ENCODE measurements around the gene KRT75. TPM values are rescaled to one million over a fixed set of nuclear protein-coding genes. Genes with fewer than 3 reads are reported as not detected.

KRT75 gene
- polyA plus RNA-seq, 2 of the 4 experiments (the other 2 are of a cell fraction), result not detected

- Histone ChIP-seq H3K4me1 (peaks cover 20% of the 10 kb centered on the region), H3K9me3 (no peaks in the 10 kb centered on the region), H3K4me3 (no peak overlapping the region), H3K27ac (no peak overlapping the region), H3K4me2 (no peak overlapping the region)
- no peak for ATAC-seq
- no peak for FAIRE-seq
- no peak for TF ChIP-seq EP300 (IDR thresholded peaks at IDR 0.05)
- no peak for TF ChIP-seq HOXB5 (CRISPR knock-in tag; IDR thresholded peaks at IDR 0.05)
- no peak for TF ChIP-seq ZFP36 (IDR thresholded peaks at IDR 0.05; ENCODE audit: borderline replicate concordance, partially characterized antibody)
- no peak for TF ChIP-seq FOSB (CRISPR knock-in tag; IDR thresholded peaks at IDR 0.05)
- TF ChIP-seq CBX2 (IDR thresholded peaks at IDR 0.05; ENCODE audit: borderline replicate concordance, low read depth), result no peak
- TF ChIP-seq JUNB (IDR thresholded peaks at IDR 0.05), result no peak
- no peak for TF ChIP-seq SMC3 (IDR thresholded peaks at IDR 0.05)
- TF ChIP-seq CTCF (IDR thresholded peaks at IDR 0.05), result no peak
- TF ChIP-seq NFE2L2 (conservative IDR thresholded peaks at IDR 0.05; ENCODE audit: low read length), result no peak
- no peak for TF ChIP-seq HOXA7 (CRISPR knock-in tag; IDR thresholded peaks at IDR 0.05)
- WGBS (ENCODE audit: missing lambda C conversion rate), result 84% methylated on average over 6 of the region's 6 CpGs
- POLR2A ChIA-PET, result no interaction called here
- DNase-seq (ENCODE audit: low read depth in 1 of 2, low spot score in 1 of 2), result no peak
- CTCF ChIA-PET, result interaction anchor here (0.8 to 2.0 kb wide), 5 partner anchors 50 to 433 kb away, joined by 3 to 5 read pairs (median 4); no protein-coding TSS in a partner anchor
These were observed 12.3 kb upstream of the KRT75 start for GRCh38 chr12:52446367-52447045.

- 25% methylated on average over 3 of the region's 3 CpGs for WGBS (ENCODE audit: missing lambda C conversion rate)
These were observed 11.7 kb upstream of the KRT75 start for GRCh38 chr12:52445876-52446275.

GRCh38 chr12:52444647-52445595 lies 10.8 kb upstream of the KRT75 start:
- no peak for ATAC-seq
- ChIA-PET POLR2A (no interaction called here), CTCF (interaction anchor here (1.3 to 2.0 kb wide), 3 partner anchors 52 to 426 kb away, joined by 3 to 6 read pairs (median 4); no protein-coding TSS in a partner anchor)
- DNase-seq (ENCODE audit: low read depth in 1 of 2, low spot score in 1 of 2), result no peak
- FAIRE-seq, result peak; percentile 36
- no peak for TF ChIP-seq HMGXB4 (CRISPR knock-in tag; IDR thresholded peaks at IDR 0.05; ENCODE audit: borderline replicate concordance)
- no peak for TF ChIP-seq ESRRA (IDR thresholded peaks at IDR 0.05; ENCODE audit: borderline replicate concordance, low read length)
- WGBS (ENCODE audit: missing lambda C conversion rate), result 67% methylated on average over 10 of the region's 10 CpGs
- Histone ChIP-seq H3K27ac (peak overlapping the region in 1 of 2 experiments; percentile 32; a peak in 1 of 6 replicates), H3K9me3 (no peaks in the 10 kb centered on the region), H3K4me3 (no peak overlapping the region), H3K4me2 (no peak overlapping the region), H3K4me1 (peaks cover 28% of the 10 kb centered on the region)

More at GRCh38 chr12:52445876-52446275, 11.7 kb upstream of the KRT75 start:
- FAIRE-seq (no peak), DNase-seq (ENCODE audit: low read depth in 1 of 2, low spot score in 1 of 2) (no peak), ATAC-seq (no peak)
- Histone ChIP-seq H3K27ac (no peak overlapping the region), H3K9me3 (no peaks in the 10 kb centered on the region), H3K4me2 (no peak overlapping the region), H3K4me3 (no peak overlapping the region), H3K4me1 (peaks cover 26% of the 10 kb centered on the region)
- ChIA-PET CTCF (interaction anchor here (2.0 kb wide), 2 partner anchors 50 to 425 kb away, joined by 4 to 5 read pairs; no protein-coding TSS in a partner anchor), POLR2A (no interaction called here)
- no peak for TF ChIP-seq NFE2L2 (conservative IDR thresholded peaks at IDR 0.05; ENCODE audit: low read length)
- no peak for TF ChIP-seq ZNF302 (CRISPR knock-in tag; IDR thresholded peaks at IDR 0.05)
- no peak for TF ChIP-seq PHF8 (IDR thresholded peaks at IDR 0.05; ENCODE audit: borderline replicate concordance, low read depth)
- no peak for TF ChIP-seq RARB (CRISPR knock-in tag; IDR thresholded peaks at IDR 0.05)
- TF ChIP-seq ESRRA (IDR thresholded peaks at IDR 0.05; ENCODE audit: borderline replicate concordance, low read length), result no peak
- TF ChIP-seq ZSCAN20 (CRISPR knock-in tag; IDR thresholded peaks at IDR 0.05), result no peak
- TF ChIP-seq POLR2A (IDR thresholded peaks at IDR 0.05; ENCODE audit: low read length), result no peak
- TF ChIP-seq CEBPB (IDR thresholded peaks at IDR 0.05), result no peak
- no peak for TF ChIP-seq RNF2 (IDR thresholded peaks at IDR 0.05; ENCODE audit: borderline replicate concordance, low read depth)
- TF ChIP-seq EHMT2 (IDR thresholded peaks at IDR 0.05; ENCODE audit: low read depth), result no peak
- no peak for TF ChIP-seq BHLHE40 (IDR thresholded peaks at IDR 0.05; ENCODE audit: low read depth, low read length)
- TF ChIP-seq GATA3 (IDR thresholded peaks at IDR 0.05; ENCODE audit: borderline replicate concordance), result no peak
- TF ChIP-seq MAFK (IDR thresholded peaks at IDR 0.05; ENCODE audit: partially characterized antibody), result no peak
- no peak for TF ChIP-seq RAD21 (conservative IDR thresholded peaks at IDR 0.05 in 1 of 2, IDR thresholded peaks at IDR 0.05 in 1 of 2)
- no peak for TF ChIP-seq RCOR1 (IDR thresholded peaks at IDR 0.05; ENCODE audit: low read depth, low read length)
- no peak for TF ChIP-seq FOSB (CRISPR knock-in tag; IDR thresholded peaks at IDR 0.05)
- no peak for TF ChIP-seq TP53 (CRISPR knock-in tag; IDR thresholded peaks at IDR 0.05)
- no peak for TF ChIP-seq HDAC2 (IDR thresholded peaks at IDR 0.05)
- TF ChIP-seq ZFP36 (IDR thresholded peaks at IDR 0.05; ENCODE audit: borderline replicate concordance, partially characterized antibody), result no peak
- no peak for TF ChIP-seq MAX (IDR thresholded peaks at IDR 0.05)
